OCI-M2 (cell line): ENCODE measurements around the gene SCYL1.

Experiments
- DNase-seq: peaks from one replicate; lab custom pipeline; 2025; ENCODE audit not compliant: unreplicated experiment; lab: John Stamatoyannopoulos, UW

The SCYL1 gene

GRCh38 chr11:65492637-65493366 is 32.1 kb upstream of the SCYL1 start:
- DNase-seq: no peak

- DNase-seq: no peak
Measured at GRCh38 chr11:65493367-65494176, 31.3 kb upstream of the SCYL1 start.

- no peak for DNase-seq
Measured at GRCh38 chr11:65496304-65497140, 28.4 kb upstream of the SCYL1 start.

- DNase-seq: peak; percentile 82
Measured at GRCh38 chr11:65497141-65498041, 27.5 kb upstream of the SCYL1 start.

- no peak for DNase-seq
Measured at GRCh38 chr11:65498042-65498726, 26.7 kb upstream of the SCYL1 start.

- no peak for DNase-seq
Measured at GRCh38 chr11:65498727-65498976, 26.2 kb upstream of the SCYL1 start.

GRCh38 chr11:65498977-65499712 is 25.7 kb upstream of the SCYL1 start, which contains the start of gene MALAT1:
TSS of gene MALAT1 (plus strand) at chr11:65499045.
- DNase-seq: no peak

GRCh38 chr11:65499713-65500386 is 25.0 kb upstream of the SCYL1 start:
- no peak for DNase-seq

GRCh38 chr11:65500387-65501185 is 24.3 kb upstream of the SCYL1 start:
- no peak for DNase-seq

- no peak for DNase-seq
Measured at GRCh38 chr11:65501186-65501471, 23.8 kb upstream of the SCYL1 start.

- no peak for DNase-seq
Measured at GRCh38 chr11:65501472-65502273, 23.2 kb upstream of the SCYL1 start.

- DNase-seq: no peak
Measured at GRCh38 chr11:65502274-65502554, 22.7 kb upstream of the SCYL1 start.

- no peak for DNase-seq
Measured at GRCh38 chr11:65502555-65503367, 22.1 kb upstream of the SCYL1 start.

GRCh38 chr11:65503368-65503948 is 21.4 kb upstream of the SCYL1 start:
- no peak for DNase-seq

- DNase-seq: no peak
Measured at GRCh38 chr11:65503949-65504673, 20.8 kb upstream of the SCYL1 start.
